GM18520 (cell line): ENCODE results near the gene CNTNAP3.
"Not testable (repeated sequence)": the region's sequence is repeated elsewhere in the genome, so short reads cannot be mapped to it uniquely, and the experiment has no call there.

Experiments used
- ATAC-seq: cut with Tn5 transposase; IDR thresholded peaks from one replicate; pipeline ENCODE4 v1.9.1; 2021; ENCODE audit not compliant: unreplicated experiment

Gene CNTNAP3

DNA sequence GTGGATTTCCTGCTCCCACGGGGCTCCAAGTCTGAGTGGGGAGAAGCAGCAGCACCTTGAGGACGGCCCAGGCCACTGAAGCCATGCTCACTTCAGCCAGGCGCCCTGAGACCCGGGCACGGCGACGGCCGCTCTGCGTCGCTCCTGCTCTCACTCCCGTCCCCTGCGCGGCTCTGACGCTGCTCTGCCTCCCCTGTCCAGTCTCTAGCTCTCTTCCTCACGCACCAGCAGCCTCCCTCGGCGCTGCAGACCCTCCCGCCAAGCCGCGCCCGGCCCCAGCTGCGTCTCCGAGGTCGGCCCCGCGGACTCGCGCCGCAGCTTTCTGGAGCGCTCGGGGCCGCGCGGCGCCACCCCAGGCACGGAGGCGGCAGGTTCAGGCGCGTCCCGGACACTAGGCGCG, at the start of gene CNTNAP3:
TSS of gene CNTNAP3 (minus strand) at position 188 of the 400 bp plus-strand sequence. CDS start at position 85, 103 bp downstream.
- not testable (repeated sequence) for ATAC-seq

DNA sequence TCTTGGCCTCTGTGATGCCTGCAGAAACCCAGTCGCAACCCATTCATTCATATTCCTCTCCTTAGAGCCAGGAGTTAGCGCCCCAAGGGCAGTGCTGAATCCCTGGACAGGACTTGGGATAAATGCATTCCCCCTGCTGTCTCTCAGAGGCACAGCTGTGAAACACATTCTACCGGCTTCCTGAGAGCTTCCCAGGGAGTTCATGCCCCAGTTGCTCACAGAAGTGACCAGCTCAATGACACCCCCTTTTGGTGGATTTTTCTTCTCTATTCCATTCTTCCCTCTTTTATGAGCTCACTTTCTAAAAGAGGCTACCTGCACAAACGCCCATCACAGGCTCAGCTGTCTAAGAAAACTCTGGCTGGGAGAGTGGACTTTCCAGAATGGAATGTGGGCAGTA, 8.0 kb downstream of the CNTNAP3 start:
- ATAC-seq: not testable (repeated sequence)

DNA sequence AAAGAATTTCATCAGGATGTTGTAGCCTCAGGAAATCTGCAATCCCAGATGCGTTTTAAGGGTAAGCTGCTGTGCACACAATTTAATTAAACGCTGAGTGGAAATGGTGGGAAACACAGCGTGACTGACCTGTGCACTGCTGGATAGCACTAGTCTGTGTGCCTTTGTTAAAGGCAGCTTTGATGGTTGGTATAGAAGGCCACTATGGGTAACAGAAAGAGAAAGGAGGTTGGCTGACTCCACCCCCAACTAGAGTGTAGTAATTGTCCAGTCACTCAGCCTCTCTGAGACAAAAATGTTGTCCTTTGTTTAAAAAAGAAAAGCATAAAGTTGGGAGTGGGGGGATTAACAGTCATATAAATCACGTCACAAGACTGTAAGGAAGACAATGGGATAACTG, 45.5 kb downstream of the CNTNAP3 start:
- not testable (repeated sequence) for ATAC-seq

DNA sequence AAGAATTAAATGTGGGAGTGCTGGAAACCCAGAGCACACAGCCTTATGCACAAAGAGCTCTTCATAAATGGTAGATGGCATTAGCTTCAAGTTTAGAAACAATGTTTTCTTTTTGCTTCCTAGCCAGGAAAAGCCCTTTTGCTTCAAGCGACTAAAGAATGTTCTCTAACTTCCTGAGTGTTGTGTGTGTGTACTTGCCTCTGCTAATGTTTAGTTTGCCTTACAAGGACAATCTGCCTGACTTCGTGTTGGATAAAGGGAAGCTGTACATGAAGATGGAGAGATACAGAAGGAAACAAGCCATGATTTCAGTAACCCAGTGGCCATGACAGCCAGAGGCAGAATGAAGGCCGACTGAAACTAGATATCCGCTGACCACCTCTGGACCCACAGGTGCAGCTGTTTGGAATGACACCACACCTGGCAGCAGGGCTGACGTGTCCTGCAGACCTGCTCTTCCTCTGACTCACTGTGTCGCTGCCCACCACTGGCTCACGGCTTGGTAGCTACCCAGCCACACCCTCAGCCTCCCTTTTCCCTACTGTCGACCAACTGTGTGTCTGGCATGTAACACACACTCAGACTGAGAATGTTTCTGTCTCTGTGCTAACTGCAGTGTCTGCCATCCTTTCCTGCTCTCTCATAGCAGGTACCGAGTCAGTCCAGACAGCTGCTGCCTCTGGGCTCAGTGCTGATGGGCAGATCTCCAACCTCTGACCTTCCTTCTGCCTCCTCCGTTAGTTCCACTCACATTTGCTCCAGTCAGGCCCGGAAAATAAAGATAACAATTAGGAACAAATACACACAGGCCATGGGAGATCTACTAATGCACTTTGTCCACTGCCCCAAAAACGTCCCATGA, 55.6 kb downstream of the CNTNAP3 start:
- ATAC-seq: not testable (repeated sequence)

DNA sequence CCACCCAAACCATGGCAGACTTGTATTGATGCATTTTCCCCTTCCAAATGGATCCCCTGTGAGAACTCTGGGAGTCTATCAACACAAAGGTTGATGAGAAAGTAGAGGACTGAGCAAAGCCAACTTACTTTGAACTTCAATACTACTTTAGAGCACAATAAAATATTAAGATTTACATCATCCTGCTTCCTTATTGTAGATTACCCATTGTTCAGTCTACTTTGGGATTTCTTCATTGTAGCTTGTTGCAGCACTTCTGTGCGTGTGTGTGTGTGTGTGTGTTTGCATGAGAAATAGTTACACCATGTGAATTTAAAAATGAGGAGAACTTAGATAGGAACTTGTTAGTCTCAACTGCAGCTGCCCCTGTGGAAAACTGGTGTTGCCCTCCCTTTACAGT, 72.0 kb downstream of the CNTNAP3 start:
- ATAC-seq: not testable (repeated sequence)

DNA sequence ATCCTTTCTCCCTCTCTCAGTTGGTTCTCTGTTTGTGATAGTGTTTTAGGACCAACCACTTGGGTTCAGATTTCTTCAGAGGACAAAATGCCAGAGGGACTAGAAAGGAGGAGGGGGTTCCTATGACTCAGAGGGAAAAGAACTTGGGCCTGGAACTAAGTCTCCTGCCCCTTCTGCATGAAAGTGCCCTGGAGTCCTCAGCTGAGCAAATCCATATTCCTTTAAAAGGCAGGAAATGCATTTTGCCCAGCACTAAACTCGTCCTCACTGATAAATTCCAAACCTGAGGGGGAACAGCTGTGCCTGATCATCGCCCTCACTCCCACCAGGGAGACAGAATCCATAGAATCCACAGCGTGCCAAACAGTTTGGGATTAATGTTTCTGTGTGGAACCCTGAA, 78.2 kb downstream of the CNTNAP3 start:
- ATAC-seq: not testable (repeated sequence)

DNA sequence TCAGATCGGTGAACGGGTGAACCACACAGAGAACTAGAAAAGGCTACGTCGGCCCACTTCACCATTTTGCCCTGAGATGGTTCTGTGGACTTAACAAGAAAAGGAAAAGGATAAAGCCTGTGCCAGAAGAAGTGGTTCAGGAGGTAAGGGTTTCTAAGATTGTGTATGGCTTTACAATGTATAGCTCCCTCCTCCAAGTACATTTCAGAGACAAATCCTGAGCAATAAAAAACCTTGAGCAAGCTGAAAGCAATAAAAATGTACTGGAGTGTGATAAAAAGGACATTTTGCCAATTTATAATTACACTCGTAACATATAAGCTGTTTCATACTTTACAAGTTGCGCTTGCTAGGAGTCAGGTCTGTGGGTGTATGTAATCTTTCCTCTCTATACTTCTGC, 81.3 kb downstream of the CNTNAP3 start:
- not testable (repeated sequence) for ATAC-seq

DNA sequence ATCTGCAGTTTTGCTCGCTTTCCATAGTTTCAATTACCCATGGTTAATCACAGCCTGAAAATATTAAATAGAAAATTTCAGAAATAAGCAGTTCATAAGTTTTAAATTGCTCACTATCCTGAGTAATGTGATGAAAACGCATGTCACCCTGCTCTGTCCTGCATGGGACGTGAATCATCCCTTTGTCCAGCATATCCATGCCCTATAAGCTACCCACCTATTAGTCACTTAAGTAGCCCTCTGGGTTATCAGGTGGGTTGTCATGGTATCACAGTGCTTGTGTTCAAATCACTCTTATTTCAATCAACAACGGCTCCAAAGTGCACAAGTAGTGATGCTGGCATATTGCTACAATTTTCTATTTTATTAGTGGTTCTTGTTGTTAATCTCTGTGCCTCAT, 82.1 kb downstream of the CNTNAP3 start:
- ATAC-seq: not testable (repeated sequence)

DNA sequence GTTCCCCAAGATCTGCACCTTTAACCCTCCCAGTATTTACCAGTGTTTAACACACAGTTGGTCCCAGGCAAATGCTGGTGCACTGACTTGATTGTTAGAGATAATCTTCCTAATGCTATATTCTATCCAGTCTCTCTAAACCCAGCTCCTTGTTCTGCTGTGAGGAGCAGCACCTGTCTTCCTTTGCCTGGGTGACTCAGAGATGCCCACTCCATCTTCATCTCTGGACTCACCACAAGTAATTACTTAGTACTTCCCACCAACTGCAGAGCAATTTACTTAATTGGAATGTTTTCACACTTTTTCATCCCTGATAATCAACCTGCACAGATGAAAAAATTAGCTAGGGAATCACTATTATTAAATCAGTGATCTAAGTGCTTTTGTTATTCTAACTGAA, 87.6 kb downstream of the CNTNAP3 start:
- ATAC-seq: not testable (repeated sequence)

DNA sequence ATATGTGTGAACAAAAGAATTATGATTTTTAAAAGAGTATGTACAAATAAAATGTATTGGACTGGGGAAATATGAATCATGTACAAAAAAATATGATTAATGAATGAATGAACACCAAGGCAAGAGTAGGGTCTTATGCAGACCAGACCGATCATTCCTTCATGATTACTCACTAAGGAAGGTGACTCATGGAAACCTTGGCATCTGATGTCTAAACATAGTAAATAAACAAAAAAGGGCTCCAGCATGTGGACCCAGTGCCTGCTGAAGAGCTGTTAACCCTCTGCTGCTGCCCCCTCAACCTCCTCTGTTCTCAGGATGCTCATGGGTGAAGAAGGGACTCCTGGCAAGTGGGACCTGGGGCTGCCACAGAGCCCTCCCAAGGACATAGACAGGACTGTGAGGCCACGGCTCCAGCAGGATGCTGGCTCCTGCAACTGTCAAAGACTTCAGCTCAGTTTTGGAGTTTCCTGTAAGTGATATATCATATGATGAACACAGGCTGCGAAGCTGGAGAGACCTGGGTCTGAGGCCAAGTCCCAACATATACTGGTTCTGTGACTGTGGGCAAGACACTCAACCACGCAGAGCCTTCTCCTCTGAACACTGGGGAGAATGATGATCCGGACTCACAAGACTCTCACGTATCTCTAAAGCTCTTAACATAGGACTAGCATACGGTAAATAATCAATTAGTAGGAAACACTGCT, 89.8 kb downstream of the CNTNAP3 start:
- not testable (repeated sequence) for ATAC-seq

DNA sequence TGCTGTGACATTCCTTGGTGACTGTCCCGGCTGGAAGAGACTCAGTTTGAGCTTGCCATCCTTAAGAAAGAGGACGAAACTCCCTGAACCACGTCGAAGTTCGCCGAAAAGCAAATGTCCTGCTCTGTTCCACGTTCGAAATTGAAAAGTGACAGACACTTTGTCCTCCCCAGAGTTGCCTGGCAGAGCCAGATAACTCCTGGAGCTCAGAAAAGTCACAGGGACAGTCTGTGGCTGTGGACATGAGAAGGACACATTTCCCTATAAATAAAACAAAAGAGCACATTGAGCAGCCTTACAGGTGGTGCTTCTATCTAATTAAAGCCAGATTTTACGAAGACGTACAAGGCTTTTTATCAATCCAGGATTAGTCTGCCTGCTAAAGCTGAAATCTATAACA, 116.6 kb downstream of the CNTNAP3 start:
- ATAC-seq: not testable (repeated sequence)

DNA sequence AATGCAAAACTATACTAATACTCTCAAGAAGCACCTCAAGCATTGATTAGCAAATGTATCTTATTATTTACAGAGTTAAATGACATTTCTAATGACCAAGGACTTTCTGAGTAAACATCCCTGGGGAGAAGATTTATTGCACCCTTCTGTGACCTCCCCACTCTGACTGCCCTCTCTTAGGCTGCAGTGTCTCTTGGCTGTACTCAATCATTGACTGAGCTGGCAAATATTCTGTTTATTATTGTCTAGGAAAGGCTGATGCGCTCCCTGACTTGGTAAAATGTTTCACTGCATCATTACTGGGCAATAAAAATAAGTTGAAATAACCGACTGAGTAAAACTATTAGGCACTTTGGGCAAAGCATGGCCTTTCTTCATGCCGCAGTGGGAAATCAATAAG, 130.3 kb downstream of the CNTNAP3 start:
- not testable (repeated sequence) for ATAC-seq

DNA sequence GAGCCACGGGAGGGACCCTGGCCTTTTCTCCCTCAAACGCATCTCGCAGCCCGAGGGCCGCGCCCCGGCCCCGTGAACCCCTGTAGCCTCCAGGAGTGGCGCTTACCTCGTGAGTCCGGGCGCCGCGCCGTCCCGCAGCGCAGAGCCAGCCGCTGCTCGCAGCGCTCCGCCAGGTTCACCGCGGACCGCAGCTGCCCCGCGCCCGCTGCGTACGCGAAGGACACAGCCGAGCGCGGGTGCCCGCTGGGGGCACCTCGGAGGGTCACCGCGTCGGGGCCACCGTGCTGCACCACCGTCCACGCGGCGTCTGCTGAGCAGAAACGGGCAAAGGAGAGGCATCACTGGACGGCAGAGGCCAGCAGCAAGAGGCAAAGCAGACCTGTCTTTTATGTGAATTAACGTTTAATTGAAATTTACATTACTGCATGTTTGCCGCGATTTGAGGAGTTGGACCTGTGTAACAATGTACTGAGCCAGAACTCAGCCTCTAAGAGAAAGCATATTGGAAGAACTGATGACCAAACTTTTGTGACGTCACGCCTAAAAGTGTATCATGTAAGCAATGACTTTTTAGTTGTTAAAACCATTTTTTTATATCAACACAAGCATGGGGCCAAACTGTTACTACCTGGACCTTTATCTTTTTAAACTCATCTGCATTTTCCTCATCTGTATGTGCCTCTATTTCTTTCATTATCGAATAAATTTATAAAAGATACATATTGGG, 155.0 kb downstream of the CNTNAP3 start:
- ATAC-seq: not testable (repeated sequence)

DNA sequence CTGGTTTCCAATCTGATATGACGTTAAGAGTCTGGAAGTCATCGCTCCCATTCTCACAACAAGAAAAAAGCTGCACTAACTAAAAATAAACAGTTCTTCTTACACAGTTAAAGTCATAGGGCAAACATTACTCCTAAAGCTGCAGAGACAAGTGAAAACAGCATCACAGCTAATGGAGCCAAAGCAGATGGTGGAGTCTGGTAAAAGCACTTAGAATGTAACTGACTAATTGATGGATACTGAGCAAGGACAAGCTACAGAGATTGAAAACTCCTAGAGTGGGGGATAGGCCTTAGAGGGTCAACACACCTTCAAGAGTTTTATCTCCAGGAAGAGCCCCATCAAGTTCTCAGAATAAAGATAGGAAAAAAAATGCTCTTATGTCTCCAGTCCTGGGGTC, 166.6 kb downstream of the CNTNAP3 start:
- not testable (repeated sequence) for ATAC-seq

DNA sequence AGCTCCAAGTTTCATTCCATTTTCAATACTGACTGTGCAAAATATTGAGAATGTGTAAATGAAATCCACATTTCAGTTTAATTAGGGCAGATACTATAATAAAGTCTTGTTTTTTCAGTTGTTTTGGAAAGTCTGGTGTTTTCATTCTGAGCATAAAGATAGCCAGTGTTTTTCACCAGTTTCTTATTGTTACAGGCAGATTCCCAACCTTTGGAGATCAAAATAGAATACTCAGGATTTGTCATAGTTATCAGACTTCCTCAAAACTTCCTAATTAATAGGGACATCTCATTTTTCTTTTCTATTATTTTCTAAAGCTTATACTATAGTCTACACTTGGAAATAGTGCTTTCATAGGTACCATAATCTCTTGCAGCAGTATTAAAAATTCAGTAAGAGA, 176.2 kb downstream of the CNTNAP3 start:
- not testable (repeated sequence) for ATAC-seq

DNA sequence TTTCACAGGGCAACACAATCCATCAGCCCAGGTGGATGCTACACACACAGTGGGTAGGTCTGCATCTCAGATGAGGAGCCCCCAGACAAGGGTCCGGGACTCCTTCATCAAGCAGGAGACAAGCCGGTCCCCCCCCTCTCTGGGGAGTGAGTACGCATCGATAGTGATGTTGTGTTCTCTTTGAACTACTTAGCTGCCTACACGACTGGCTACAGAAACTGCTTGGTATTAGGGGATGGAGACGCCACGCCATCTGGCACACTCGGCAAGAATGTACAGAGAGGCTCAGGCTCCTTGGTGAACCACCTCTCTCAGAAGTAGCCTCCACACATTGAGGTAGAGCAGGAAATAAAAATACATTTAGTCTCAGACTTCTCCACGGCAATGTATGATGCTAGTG, 179.8 kb downstream of the CNTNAP3 start:
- no peak for ATAC-seq

DNA sequence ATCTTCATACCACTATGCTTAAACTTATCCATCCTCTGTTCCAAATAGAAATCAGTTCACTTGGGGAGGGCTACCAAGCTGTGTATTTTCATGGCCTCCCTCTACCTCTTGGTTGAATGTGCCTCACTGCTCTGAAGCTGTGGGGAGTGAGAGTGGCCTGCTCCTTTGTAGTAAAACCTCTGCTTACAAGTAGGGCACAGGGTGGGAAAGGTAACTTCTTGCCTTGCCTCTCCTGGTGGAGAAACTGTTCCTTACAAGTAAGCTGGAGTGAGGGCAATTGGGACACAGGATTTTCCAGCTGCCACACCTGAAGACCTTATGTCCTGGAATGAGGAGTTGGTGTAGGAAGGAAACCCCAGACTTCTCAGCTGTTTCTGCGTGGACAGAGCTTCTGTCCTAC, 190.8 kb downstream of the CNTNAP3 start:
- not testable (repeated sequence) for ATAC-seq

DNA sequence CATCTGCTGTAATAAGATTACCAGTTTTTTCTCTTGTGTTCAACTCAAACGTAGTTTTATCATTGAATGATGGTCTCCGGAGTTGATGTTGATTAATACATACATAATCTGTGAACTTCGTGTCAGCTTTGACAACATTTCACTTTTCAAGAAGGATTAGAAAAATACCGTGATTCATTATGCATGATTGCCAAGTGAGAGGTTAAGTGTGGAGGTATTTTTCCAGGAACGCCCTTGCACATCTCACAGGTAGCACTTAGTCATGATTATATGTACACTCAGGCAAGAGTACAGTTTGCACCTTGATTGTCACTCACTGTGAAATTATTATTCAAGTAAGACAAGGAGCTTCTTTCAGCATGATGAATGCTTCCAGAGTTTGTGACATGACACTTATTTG, 202.7 kb downstream of the CNTNAP3 start:
- not testable (repeated sequence) for ATAC-seq

DNA sequence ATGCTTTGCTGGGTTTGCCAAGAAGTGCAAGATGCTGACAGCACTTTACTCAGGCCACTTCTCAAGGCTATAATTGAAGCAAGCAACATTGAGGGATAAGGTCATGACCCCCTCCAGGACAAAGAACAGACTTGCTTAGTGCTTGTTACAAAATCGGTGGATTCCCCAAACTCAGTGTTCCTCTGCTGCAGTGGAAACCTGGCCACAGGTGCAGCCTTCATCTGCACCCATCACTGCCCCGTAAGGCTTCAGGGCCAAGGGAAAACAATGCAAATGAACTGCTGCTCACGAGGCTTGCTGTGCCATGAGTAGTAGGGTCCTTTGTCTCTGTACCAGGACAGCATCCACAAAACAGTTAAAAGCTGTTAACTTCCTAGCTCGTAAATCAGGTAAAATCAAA, 205.4 kb downstream of the CNTNAP3 start:
- ATAC-seq: not testable (repeated sequence)

DNA sequence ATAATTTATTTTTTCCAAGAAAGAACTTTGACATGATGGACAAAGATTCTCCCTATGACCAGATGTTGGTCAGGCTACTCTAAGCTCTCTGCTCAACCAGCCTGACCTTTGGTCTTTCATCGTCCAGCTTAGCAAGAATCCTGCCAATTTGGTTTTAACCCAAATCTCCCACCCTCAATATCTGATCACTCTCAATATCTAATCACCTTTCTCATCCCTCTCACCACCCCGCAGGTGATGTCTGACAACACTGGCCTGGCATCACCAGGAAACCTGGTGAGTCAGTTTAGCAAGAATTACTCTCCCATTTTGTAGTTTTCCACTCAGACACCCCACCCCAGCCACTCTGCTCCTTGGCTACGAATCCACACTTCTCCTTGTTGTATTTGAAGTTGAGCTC, 207.9 kb downstream of the CNTNAP3 start:
- ATAC-seq: not testable (repeated sequence)

DNA sequence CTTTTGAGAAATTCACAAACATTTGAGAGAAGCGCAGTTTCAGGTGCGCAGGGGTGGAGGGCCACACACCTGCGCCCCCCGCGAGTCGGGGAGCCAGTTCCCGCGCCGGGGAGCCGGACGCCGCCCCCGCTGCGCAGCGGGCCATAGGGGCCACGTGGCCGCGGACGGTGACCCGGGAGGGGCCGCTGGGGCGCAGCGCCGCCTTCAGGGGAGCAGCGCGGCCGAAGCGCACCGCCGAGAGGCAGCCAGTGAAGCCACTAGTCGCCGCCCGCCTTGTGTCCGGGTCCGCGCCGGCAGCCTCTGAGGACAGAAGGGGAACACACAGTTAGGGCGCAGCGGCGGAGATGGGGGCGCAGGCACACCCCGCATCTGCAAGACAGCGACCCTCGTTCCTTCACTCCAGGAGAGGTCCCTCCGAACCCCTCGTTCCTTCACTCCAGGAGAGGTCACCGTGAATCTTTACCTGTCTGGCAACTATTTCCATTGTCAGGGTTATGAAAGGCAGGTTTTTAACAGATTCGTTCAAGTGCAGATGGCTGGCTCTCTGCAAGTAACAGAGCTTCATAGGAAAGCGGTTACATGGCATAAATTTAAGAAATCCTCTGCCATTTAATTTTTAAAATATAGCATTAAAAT, 209.2 kb downstream of the CNTNAP3 start:
- ATAC-seq: not testable (repeated sequence)
